Hematopoietic multipotent progenitor cell treated with erythropoietin and hydrocortisone succinate and interleukin-3 and kit ligand, for 4 days (in vitro differentiated cells): ENCODE measurements around the gene SLU7.
A peak's percentile ranks its signal among the peaks of the same experiment; 100 is the strongest.
"Not testable (repeated sequence)": the region's sequence is repeated elsewhere in the genome, so short reads cannot be mapped to it uniquely, and the experiment has no call there.

ENCODE experiments used
- DNase-seq: peaks from one replicate; pipeline ENCODE4 v3.0.0-alpha.2; 2015

Gene SLU7

DNA sequence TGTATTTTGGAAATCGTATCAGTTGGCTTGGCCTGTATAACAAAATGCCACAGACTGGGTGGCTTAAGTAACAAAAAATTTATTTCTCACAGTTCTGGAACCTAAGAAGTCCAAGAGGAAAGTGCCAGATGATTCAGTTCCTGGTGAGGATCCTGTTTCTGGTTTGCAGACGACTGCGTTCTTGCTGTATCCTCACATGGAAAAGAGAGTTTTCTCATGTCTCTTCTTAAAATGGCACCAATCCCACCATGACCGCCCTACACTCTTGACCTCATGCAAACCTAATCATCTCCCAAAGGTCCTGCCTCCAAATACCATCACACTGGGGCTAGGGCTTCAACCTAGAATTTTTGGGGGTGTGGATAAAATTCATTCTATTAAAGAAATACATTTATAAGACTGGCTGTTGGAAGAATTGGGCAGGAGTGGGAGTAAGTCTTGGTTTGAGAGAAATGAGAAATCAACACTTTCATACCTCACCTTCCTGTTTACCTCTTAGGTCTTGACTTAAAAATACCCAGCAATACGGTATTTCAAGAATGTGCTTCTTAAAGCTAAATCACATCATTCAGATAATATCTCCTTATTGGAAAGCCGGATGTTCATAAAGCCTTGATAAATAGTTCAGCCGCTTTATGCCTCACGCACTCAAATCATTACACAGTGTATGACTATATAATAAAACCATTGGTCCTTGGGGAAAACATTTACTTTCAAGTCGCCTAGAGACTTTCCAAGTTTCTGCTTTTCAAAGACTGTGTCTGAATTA is 31.5 kb upstream of the SLU7 start:
- DNase-seq = no peak

DNA sequence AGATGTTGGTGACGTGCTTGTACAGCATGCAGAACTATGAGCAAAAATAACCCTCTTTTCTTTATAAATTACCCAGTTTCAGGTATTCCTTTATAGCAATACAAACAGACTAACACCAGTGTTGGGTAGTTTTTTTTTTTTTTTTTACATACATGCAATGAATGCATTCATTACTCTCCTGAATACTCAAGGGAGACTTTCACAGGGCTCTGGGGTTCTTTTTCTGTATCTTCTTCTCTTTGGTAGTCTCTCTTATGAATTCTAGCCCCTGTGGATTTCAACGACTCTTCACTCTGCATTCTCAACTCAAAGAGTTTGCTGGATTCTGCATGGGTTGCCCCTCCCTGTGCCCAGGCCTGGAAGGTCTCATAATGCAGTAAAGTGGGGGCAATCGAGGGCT is 30.6 kb upstream of the SLU7 start:
- DNase-seq = no peak

GRCh38 chr5:160448886-160449285 is 30.0 kb upstream of the SLU7 start:
- DNase-seq = no peak

GRCh38 chr5:160445751-160446150 is 26.9 kb upstream of the SLU7 start:
- DNase-seq = no peak

GRCh38 chr5:160445132-160445531 is 26.3 kb upstream of the SLU7 start:
- DNase-seq = no peak

- no peak for DNase-seq
Observed at GRCh38 chr5:160444407-160444806, 25.5 kb upstream of the SLU7 start.

DNA sequence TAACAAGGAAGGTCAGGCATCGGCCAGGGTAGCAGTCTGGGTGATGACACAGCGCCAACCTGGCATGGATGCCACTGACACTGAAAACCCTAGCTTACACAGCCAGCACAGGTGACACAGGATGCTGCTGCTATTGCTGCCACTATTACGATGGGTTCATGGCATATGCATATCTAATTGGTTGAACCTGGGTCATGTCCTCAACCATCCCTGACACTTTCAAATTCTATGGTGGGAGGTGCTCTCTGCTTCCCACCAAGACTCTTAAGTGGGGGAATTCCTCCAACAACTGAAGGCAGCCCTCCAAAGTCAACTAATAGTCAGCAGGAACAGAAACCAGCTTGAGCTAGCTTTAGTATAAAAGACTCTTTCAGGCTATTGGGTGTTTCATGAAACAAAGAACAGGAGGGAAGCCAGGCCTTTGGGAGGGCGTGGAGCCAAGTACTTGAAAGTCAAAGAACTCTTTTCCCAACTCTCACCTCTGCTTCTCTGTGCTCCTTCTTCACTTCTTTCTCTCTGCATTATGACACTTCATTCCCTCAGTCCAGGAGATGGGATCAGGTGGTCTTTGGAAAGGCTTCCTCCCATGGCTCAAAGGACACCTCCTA is 24.0 kb upstream of the SLU7 start:
- DNase-seq = no peak

DNA sequence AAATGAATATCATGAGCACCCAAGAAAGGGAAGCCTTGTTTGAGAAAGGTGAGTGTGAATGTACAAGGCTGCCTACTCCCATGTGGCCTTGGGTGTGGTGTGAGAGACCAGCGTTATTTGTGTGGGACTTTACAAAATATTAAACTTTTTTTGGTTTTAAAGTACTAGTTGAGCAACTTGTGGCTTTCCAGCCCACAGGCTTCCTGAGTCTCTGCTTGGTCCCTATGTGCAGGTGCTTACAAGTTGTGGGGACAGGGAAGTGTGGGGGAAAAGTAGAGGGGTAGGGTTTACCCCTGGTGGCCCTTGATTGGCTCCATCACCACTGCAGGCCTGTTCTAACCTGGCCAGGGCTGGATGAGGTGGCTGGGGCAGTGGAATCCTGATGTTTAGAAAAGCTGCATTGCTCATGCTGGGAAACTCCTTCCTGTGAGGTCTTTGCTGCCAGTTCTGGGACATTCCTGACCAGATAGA is 22.5 kb upstream of the SLU7 start:
- DNase-seq = peak; percentile 33

DNA sequence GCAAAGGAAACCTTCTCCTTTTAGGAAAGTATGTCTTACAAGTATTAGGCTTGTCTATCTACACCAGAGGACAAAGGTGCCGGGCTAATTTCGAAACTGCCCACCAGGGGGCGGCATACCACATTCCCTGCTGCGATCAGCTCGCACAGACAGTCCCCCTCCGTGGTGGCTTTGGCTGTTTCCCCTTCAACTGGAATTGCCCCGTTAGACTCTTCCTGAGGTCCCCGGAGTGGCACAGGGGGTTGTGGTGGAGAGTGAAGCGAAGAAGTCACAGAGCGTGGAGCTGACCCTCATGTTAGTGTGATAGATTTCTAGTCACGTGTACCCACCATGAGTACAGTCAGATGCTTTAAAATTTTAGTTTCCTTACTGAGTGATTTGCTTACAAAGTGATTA is 20.3 kb upstream of the SLU7 start:
- peak; percentile 92 for DNase-seq

DNA sequence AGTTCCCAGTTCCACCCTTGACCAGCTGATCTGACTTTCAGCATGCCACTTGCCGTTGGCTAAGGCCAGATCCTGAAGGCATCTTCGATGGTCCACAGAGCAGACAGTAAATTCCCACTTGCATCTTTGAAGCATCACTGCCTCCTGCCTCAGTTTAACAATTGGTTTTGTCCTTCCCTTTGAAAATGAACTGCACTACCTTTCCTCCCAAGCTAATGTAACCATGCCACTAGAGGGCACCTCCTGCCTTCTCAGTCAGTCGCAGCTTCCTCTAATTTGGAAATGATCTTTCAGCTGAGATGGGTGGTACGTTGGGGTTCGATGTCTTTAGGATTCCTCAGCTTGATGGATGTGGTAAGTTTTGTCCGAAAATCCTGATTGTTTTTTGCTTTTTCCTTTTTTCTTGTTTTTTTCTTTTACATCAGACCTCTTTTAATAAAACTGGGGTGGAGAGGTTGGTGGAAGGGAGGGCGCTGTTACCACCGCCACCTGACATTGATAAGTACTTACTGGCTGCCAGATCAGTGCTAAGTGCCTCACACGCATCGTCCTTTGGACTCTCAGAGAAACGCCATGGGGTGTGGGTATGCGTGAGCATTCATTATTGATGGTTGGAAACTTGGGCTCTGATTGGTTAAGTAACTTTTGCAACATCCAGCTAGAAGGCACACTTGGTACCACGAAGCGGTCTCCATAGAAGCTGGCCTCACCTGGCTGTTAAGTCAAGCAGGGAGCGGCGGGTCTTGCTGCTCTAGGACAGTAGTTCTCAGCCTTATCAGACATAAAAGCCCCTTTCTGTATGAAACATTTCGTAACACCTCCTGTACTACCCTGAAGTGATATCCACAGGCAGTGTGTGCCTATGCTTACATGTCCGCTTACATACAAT is 19.7 kb upstream of the SLU7 start:
- peak; percentile 90 for DNase-seq

- DNase-seq = no peak
Observed at GRCh38 chr5:160437271-160437670, 18.4 kb upstream of the SLU7 start.

GRCh38 chr5:160436661-160437060 is 17.8 kb upstream of the SLU7 start:
- not testable (repeated sequence) for DNase-seq

DNA sequence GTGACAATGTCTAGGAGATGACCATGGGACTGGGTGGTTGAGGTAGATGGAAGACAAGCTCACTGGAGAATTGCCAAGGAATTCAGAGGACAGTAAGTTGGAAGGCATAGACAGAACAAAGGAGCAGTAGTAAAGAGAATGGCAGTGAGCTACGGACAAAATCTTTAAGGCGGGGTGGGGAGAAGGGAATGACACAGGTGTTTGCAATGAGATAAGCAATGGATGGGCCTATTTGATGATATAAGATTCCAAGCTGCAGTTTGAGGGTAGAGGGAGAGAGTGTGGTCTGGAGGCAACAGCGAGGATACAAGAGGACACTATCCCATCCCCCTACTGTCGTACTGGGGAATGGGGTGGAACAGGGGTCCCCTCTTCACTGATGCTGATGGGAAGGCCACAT is 17.1 kb upstream of the SLU7 start:
- no peak for DNase-seq

- no peak for DNase-seq
Observed at GRCh38 chr5:160435532-160435931, 16.7 kb upstream of the SLU7 start.

- DNase-seq = no peak
Observed at GRCh38 chr5:160434022-160434531, 15.2 kb upstream of the SLU7 start.

- DNase-seq = no peak
Observed at GRCh38 chr5:160432787-160433186, 13.9 kb upstream of the SLU7 start.

DNA sequence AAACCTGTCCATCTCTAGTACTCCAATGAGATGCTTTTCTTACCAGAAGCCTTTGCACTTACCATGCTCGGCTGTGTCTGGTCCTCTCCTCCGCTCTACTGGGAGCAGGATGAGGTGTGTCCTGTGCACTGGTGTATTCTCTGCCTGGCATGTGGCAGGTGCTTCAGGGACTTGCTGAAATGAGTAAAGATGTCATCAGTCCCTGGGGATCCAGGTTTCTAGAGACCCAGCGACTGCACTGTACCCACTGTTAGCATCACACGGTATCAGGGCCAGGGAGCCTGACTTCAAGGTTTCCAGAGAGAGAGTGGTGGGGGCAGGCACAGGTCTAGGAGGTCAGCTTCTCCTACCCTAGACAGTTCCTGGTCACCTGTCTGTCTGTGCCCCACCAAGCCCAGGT is 13.3 kb upstream of the SLU7 start:
- no peak for DNase-seq

DNA sequence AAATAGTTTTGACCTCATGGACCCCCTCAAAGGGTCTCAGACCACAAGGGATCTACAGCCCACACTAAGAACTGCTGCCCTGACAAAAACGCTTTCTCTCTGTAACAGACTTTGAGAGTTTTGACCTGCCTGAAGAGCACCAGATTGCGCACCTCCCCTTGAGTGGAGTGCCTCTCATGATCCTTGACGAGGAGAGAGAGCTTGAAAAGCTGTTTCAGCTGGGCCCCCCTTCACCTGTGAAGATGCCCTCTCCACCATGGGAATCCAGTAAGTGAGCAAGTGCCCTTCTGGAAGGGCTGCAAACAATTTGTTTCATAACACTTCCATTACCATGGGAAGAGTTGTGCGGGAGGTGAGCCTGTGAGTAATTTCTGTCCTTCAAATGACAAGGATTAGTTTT is 8.7 kb upstream of the SLU7 start:
- no peak for DNase-seq

- DNase-seq = no peak
Observed at GRCh38 chr5:160423099-160423498, 4.2 kb upstream of the SLU7 start.

DNA sequence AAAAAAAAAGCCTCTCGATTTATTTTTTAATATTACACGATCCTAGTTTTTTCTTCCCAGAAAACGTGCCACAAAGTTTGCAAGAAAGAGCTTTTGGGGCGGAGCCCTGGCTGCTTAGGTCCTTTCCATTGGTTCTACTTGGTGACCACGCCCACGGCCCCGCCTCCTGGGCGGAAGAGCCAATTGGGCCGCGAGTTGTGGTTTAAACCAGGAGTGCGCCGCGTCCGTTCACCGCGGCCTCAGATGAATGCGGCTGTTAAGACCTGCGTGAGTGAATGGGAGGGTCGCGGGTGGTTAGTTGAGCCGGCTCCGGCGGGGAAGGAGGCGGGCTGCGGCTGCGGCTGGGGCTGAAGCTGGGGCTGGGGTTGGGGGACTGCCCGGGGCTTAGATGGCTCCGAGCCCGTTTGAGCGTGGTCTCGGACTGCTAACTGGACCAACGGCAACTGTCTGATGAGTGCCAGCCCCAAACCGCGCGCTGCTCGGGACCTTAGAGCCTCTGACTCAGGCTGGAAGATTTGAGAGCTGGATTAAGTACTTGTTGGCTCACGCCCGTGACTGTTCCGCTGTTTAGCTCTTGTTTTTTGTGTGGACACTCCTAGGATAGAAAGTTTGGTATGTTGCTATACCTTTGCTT is 2.9 kb upstream of the SLU7 start, which contains the start of gene PTTG1:
Gene PTTG1, plus strand, starts transcription at position 231 of the 634 bp plus-strand sequence. CDS start 458 bp downstream, outside the sequence.
- DNase-seq = peak; percentile 99

- no peak for DNase-seq
Observed at GRCh38 chr5:160420331-160420610, 1.4 kb upstream of the SLU7 start.

- DNase-seq = no peak
Observed at GRCh38 chr5:160419458-160420330, 813 bp upstream of the SLU7 start.
